OCI-M2 (cell line): Measurements from ENCODE around the gene TYW5.

ENCODE experiments used
- DNase-seq: peaks from one replicate; lab custom pipeline; 2025; ENCODE audit not compliant: unreplicated experiment; lab: John Stamatoyannopoulos, UW

Gene TYW5

GRCh38 chr2:199975273-199975895, 20.1 kb upstream of the TYW5 start:
- no peak for DNase-seq

- DNase-seq, result no peak
Measured at GRCh38 chr2:199973703-199974102, 18.4 kb upstream of the TYW5 start.

GRCh38 chr2:199972088-199972626, 16.9 kb upstream of the TYW5 start:
- DNase-seq, result no peak

- DNase-seq, result no peak
Measured at GRCh38 chr2:199968126-199968525, 12.8 kb upstream of the TYW5 start.

GRCh38 chr2:199966976-199967375, 11.7 kb upstream of the TYW5 start:
- no peak for DNase-seq

- DNase-seq, result no peak
Measured at GRCh38 chr2:199966405-199966804, 11.1 kb upstream of the TYW5 start.

GRCh38 chr2:199962203-199962602, 6.9 kb upstream of the TYW5 start:
- no peak for DNase-seq

- no peak for DNase-seq
Measured at GRCh38 chr2:199958014-199958413, 2.7 kb upstream of the TYW5 start.

- no peak for DNase-seq
Measured at GRCh38 chr2:199956062-199956380, 730 bp upstream of the TYW5 start.

- no peak for DNase-seq
Measured at GRCh38 chr2:199955007-199955338, 318 bp downstream of the TYW5 start.

- DNase-seq, result no peak
Measured at GRCh38 chr2:199951023-199951422, 4.3 kb downstream of the TYW5 start.

GRCh38 chr2:199950396-199950795, 4.9 kb downstream of the TYW5 start:
- no peak for DNase-seq

GRCh38 chr2:199946836-199947235, 8.5 kb downstream of the TYW5 start:
- no peak for DNase-seq

- DNase-seq, result no peak
Measured at GRCh38 chr2:199946196-199946595, 9.1 kb downstream of the TYW5 start.

- DNase-seq, result no peak
Measured at GRCh38 chr2:199943373-199943772, 11.9 kb downstream of the TYW5 start.

- no peak for DNase-seq
Measured at GRCh38 chr2:199940373-199940772, 14.9 kb downstream of the TYW5 start.

GRCh38 chr2:199936554-199936953, 18.7 kb downstream of the TYW5 start:
- DNase-seq, result no peak

GRCh38 chr2:199933466-199933865, 21.8 kb downstream of the TYW5 start:
- no peak for DNase-seq

GRCh38 chr2:199932312-199932855, 22.9 kb downstream of the TYW5 start:
- DNase-seq, result no peak

GRCh38 chr2:199929262-199929661, 26.0 kb downstream of the TYW5 start:
- DNase-seq, result no peak

- no peak for DNase-seq
Measured at GRCh38 chr2:199928626-199929025, 26.7 kb downstream of the TYW5 start.

- no peak for DNase-seq
Measured at GRCh38 chr2:199928226-199928625, 27.1 kb downstream of the TYW5 start.

- no peak for DNase-seq
Measured at GRCh38 chr2:199926806-199927205, 28.5 kb downstream of the TYW5 start.
